HG03097 (cell line): ENCODE data around the gene SLX9.

Source experiments
- ATAC-seq: cut with Tn5 transposase; IDR thresholded peaks from one replicate; pipeline ENCODE4 v1.9.1; 2021; ENCODE audit not compliant: unreplicated experiment, low FRiP score

The SLX9 gene

DNA sequence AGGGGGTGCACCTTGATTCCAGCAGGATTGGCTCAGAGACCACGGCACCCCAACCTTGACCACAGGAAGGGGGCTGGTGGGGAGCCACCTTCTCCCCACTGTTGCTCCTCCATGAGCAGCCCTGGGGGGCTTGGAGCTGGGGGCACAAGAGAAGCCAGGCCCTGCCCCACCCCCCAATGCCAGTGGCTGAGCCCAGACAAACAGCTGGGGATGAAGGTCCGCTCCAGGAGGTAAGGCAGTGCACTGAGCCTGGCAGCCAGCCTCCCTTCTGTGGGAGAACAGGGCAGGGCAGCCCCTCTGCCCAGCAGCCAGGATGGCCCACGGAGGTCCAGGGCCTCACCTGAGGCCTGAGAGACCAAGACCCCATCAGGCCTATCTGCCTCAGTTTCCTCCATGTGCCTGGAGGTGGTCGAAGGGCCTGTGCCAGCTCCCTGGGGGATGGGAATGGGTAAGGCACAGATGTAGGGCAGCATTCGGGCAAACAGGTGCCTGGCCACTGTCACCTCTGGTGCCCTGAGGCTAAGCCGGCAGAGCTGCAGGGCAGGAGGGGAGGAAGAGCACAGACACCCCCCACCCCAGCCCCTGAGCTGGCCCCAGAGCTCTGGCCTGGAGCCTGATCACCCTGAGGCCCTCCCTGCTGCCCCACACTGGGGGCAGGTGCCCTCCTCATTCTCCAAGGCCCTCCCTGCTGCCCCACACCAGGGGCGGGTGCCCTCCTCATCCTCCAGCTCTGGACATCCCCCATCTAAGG is 26.2 kb upstream of the SLX9 start:
- ATAC-seq = no peak

DNA sequence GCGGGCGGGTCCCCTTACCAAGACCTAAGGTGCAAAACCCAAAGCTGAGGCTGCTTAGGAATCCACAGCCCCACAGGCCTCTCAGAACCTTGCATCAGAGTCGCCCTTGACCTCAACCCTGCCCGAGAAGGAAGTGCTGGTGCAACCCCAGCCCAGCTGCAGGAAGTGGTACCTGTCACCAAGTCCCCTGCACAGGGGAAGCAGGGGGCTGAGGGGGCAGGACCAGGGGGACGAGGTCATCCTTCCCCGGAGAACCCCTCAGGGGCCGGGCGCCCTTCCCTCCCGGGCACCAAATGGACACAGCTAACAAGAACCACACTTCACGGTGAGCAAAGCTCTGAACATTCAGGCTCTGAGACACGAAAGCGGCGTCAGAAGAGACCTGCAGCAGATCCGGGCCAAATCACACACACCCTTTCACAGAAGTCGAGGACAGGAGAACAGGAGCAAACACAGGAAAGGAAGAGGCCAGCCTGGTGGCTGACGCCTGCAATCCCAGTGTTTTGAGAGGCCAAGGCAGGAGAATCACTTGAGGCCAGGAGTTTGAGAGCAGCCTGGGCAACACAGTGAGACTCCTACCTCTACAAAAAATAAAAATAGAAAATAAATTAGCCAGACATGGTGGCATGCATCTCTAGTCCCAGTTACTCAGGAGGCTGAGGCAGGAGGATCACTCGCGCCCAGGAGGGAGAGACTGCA is 25.5 kb upstream of the SLX9 start:
- peak; percentile 47 for ATAC-seq

DNA sequence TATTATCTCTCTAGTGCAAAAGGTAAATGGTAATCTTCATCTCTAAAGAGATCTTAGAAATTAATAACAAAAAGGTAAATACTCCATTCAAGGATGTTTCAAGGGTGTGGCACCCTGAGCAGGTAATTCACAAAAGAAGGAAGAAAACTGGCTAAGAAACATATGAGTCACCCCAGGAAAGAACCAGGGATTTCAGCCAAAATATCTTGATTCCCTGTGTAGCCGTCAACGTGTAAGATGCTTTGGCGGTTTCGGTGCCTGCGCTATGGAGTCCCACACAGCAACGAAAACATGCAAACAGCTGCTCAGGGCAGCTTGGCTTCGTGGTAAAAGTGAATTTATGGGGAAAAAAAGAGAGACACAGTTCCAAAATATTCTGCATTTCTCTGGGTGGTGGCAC is 22.9 kb upstream of the SLX9 start:
- no peak for ATAC-seq

DNA sequence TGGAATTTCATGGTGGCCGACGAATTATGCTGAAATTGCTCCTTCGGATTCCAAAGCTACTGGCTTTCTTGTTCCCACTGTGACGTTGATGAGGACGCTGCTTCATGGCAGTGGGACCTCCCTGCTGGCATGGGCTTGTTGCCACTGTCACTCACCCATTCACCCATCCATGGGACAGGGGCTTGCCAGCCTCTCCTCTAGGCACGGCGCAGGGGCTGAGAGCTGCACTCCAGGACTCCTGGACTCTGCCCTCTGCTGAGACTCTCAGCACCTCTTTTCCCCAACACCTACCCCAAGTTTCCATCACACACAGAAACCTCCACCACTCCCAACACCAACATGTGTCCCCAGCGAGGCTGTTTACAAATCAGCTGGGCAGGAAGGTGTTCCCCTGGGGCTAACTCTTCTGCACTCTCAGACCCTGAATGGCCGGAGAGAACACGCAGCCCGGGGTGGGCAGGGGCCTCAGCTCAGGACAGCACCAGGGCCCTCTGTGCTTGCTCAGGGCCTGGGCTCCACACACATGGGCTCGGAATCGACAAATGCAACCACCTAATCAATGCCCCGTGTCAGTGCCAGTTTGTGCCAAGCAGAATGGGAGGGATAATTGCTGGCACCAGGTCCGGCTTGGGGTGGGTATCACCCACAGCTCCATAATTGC is 22.3 kb upstream of the SLX9 start:
- no peak for ATAC-seq

DNA sequence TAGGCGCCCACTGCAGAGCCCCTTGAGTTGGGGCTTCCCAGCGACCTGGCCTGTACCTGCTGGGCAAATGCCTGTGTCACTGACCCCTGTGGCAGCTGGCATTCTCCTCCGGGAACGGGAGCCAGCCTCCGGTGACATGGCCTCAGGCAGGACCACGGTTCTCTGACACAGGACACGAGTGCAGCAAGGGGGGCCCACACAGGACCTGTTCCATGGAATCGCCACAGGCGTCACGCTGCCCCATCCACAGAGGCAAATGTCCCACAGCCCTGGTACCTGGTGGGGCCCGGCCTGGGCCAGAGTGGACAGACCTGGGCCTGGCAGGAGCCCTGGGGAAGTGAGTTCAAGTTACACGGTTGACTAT is 21.7 kb upstream of the SLX9 start:
- no peak for ATAC-seq

DNA sequence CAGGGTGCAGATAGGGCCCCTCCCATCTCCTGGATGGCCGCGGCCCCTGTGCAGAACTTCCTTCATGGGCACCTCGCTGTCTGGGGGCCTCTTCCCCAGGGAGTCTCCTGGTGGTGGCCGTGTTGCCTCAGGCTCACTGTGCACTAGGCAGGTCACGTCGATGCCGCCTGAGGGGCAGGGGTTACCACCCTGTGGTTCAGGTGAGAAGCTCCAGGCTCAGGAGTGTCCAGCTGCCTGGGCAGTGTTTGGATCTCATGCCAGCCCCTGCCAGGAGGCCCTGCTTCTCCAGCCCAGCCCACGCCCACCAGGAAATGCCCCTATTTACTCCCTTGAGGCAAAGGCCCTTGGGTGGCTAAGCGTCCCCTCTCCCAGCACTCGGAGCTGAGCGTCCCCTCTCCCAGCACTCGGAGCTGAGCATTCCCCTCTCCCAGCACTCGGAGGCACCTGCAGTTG is 21.2 kb upstream of the SLX9 start:
- ATAC-seq = no peak

DNA sequence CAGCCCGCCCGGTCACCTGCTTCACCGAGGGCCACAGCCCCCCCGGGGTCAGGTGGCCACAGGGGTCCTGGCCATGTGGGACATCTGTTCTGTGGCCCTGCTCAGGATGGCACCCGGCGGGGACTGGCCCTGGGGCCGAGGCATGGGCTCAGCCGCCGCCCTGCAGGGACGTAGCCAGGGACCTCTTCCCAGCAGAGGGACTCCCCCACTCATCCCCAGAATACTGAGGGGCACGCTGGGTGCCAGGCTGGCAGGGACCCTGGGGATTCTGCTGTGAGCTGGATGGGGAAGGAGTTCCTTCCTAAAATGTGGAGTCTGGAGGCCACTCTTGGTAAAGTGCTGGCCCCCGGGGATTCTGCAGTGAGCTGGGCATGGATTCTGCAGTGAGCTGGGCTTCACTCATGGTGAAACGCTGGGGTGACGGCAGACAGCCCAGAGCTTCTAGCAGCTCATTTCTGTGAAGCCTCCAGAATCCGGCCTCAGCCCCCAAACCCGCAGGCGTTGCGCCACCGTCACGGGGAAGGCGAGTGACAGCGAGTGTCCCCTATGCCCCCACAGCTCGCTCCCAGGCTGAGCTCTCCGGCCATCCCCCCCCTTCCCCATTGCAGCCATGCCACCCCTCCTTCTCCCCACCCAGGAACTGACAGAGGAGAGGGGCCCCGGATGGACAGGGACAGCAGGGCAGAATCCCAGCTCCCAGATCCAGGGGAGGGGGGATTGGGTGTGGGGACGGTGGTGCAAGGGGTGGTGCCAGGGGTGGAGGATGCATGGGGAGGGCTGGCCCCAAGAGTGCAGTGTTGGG is 20.5 kb upstream of the SLX9 start:
- ATAC-seq = no peak

DNA sequence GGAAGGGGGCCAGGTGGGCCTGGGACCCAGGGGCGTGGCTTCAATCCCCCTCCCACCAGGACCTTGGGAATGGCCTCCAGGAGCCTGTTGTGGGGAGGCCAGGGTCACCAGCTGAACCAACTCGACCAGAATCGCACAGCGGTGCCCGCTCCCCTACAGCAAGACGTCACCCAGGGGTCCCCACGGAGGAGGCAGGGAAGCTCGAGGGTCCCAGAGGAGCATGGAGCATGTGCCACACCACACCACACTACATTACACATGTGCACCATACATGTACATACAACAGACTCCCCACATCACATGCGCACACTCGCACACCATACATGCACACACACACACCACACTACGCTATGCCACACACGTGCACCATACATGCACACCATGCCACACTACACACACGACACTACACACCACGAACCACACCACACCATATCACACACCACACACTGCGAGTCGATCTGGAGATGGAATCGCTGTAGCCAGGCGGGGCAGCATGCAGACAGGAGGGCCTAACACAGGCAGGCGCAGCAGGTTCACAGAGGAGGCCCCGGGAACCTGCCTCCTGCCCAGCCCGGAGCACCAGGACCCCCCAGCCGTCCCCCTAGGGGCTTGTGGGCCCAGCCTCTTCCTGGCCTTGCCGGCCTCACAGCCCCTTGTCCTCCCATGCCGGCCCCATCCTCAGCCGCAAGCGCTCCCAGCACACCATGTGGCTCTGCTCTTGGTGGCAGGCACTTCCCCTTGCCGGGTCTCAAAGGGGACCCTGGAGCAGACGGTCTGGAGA is 19.7 kb upstream of the SLX9 start:
- ATAC-seq = no peak

DNA sequence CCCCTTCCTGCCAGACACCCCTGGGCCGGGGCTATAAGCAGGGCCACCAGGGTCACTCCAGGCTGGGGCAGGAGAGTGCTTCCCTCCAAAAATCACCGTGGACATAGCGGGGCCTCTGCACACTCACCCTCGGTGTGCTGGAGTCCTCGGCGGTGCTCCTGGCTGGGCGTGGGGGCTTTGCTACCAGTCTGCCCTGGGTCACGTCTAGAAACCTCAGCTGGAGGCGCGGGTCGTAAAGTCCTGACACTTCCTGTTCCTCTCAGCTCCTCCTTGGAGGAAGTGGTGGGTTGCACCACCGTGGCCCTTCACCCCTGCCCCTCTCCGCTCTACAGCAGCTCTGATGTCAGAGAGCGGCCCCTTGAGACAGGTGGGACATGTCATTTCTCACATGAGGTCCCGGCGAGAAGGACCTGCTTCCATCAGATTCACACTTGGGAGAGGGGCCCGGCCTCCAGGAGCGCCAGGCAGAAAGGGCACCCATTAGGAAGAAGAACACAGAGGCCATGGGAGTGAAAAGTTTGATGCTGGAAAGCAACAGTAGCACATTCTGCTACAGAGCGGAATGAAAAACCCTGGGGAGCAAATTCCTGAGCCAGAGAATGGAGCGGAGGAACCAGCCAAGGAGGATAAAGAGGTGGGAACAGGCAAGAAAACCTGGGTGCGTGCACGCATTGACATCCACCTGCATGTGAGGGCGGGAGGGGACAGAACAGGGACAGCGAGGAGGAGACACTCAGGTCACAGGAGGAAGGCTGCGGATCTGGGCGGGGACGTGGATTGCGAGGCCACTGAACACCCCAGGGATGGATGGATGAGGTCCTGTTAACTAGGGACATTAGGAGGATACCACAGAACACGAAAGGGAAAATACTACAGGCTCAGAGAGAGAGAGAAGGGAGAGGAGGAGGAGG is 18.9 kb upstream of the SLX9 start, which contains the start of gene ITGB2:
Gene ITGB2 (minus strand): TSS at position 206 of the 911 bp plus-strand sequence. CDS start 10,117 bp downstream, outside the sequence.
- no peak for ATAC-seq

DNA sequence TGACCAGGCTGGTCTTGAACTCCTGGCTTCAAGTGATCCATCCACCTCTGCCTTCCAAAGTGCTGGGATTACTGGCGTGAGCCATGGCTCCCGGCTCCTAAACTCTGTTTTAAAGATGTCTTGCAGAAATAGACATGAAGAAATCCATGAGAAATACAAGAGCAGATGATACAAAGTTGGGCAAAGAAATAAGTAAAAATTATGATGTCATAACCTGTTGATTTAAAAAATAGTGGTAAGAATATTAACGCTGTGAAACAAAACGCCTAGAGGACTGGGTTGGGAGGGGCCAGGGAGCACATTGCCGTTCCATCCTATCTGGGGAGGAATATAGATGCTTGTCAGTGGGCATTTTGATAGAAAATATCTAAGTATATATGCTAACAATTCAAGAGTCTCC is 17.9 kb upstream of the SLX9 start:
- no peak for ATAC-seq

DNA sequence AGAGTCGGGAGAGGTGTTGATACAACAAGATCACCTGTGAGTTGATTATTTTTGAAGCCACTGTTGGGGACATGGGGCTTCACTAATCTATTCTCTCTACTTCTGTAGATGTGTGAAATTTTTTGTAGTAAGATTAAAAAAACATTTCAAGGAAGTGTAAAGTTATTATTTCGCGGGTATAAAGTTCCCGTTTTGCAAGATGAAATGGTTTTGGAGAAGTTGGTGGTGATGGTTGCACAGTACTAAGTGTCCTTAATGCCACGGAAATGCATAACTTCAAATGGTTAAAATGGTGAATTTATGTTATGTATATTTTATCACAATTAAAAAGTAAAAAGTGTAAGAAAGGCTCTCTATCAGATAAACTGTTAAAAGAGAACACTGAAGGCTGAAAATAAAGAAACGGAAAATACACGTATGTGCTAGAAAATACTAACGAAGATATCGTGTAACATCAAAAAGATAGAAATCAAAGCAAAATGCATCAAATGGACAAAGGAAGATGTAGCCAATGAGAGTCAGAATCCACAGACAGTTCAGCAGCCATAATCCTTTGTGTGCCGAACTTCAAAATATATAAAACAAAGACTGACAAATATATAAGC is 16.2 kb upstream of the SLX9 start:
- no peak for ATAC-seq

DNA sequence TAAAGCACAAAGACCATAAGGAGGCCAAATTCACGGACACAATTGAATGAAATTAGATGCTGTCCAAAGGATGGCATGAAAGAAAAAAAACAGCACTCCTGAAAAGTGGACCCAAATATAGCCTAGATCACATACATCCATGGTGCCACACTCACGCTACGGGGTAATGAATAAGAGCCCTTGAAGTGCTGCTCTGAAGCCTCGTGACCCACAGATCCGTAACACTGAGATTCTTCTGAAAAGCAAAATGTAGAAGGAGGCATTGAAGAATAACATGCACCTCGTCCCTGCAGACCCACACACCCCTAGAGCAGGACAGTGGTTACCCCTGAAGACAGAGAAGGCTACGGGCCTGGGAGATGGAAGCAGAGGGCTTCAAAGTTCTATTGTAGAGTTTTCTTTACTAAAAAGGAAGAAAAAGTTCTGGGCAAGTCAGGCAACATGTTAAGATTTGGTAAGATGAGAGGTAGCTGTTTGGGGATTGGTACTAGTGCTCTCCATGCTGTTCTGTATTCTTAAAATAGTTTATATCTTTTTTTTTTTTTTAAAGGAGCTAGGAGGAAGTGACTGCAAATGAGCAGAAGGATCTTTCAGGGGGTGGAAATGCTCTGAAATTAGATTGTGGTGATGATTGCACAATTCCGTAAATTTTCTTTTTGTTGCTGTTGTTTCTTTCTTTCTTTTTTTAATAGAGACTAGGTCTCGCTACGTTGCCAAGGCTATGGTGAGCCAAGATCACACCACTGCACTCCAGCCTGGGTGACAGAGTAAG is 15.0 kb upstream of the SLX9 start:
- ATAC-seq = no peak

DNA sequence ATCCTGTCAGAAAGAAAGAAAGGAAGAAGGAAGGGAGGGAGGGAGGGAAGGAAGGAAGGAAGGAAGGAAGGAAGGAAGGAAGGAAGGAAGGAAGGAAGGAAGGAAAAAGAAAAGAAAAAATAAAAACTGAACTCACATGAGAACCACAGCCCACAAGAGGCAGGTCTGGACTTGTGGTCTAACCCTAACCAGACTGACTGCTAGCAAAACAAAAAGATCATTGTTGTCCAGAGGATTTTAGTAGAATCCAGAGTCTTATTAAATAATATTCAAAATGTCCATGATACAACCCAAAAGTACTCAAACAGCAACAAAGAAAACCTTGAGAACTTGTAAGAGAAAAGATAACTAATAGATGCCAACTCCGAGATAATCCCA is 14.5 kb upstream of the SLX9 start:
- ATAC-seq = no peak

DNA sequence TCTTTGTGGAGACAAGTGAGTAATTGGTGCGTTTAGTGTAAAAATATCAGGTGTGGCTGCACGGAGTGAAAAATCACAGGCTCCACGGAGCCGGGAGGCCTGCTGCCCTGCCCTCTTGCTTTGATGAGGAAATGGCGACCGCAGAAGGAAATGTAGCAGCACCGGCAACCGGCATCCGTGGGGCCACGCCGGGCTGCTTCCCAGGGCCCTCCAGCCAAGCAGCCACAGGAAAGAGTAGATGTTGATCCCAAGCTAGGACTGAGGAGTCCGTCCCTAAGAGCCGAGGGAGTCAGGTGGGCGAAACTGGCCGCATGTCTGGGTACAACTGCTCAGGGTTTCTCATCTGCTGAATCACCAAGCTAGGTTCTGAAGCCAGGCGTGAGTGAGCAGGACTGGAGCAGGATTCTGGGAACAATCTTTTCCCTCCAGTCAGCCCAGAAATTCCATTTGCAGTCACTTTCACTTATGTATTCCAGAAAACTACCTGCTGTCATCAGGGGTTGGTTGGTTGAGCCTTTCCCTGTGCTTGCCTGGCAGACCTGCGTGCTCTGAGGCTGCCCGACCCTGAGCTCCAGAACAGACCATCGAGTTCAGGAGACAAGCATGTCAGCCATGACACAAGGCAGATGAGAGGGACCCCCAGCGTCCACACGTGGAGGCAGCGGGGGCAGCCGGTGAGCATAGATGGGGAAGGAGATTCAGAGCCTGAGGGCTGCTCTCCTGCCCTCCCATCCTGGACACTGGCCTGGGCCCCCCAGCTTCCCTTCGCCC is 13.3 kb upstream of the SLX9 start:
- ATAC-seq = no peak

DNA sequence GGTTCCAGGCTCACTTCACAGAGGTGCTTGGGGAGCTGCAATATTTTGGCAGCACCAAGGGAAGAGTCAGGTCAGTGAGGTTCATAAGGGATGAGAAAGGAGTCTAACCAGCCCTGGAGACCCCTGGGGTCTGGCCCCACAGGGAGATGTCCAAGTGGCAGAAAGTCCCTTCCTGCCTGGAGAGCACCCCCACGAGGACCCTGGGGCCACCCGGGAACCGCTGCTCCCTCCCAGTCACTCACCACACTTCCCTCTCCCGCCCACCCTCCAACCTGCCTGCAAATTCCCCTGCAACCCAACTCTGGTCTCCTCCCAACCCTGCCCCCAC is 12.6 kb upstream of the SLX9 start:
- no peak for ATAC-seq

DNA sequence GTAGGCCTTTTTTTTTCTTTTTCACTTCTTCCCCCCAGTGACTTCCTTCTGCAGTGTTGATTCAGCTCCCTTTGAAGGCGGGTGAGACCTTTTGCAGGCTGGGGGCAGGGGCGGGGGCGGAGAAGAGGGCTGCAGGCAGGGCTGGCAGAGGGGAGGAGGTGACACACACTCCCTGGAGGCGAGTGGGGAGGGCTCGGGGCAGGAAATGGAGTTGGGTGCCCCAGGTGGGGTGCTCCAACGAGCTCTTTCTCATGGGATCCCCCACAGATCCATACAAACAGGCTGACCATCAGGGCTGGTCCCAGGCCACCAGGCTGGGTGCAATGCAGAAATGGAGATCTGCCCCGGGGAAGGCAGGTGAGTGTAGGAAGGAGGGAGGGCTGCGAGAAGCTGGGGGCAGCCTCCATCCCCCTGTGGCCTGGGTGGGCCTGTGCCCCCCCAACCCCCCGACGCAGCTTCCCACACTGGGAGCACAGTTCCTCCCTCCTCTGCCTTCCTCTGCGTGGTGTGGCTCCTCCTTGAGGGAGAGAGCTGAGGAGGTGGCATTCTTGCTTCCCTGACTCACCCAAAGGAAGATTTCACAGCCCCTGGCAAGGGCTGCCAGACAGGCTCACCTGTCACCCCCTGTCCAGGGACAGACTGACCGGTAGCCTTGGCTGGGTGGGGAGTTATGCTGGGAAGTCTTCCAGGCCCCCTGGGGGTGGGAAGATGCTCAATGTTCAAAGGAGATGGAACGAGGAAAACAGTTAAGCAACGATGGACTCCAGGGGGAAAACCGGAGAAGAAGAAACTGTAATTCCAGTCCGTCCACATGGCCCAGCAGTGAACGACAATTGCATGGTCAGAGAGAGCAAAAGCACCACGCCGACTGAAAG is 12.0 kb upstream of the SLX9 start:
- no peak for ATAC-seq
